SK-N-SH (cell line): Measurements from ENCODE around the gene KRT72.

ENCODE experiments used
- EP300 ChIP-seq, 2 experiments: IDR thresholded peaks; 2 replicates each; pipeline versions ENCODE4 v1.4.0 to v1.6.1; 2012; ENCODE audit warnings: borderline replicate concordance in 1 of 2, low read depth in 1 of 2, low read length in 1 of 2
- EZH2phosphoT487 ChIP-seq: fragments of 200-600 bp; sonication (generic); IDR thresholded peaks from 2 replicates; pipeline ENCODE4 v1.6.1; 2017; ENCODE audit warnings: low read depth, mixed run types, mild to moderate bottlenecking, antibody characterized with exemption, moderate library complexity, borderline replicate concordance
- FOXM1 ChIP-seq: IDR thresholded peaks from 2 replicates; pipeline ENCODE4 v1.4.0; 2012; ENCODE audit warnings: low read depth, mild to moderate bottlenecking
- JUND ChIP-seq: IDR thresholded peaks from 2 replicates; pipeline ENCODE4 v1.4.0; 2012
- POLR2AphosphoS5 ChIP-seq: IDR thresholded peaks from 2 replicates; pipeline ENCODE4 v1.6.1; 2012; ENCODE audit warnings: low read depth, low read length
- RAD21 ChIP-seq: IDR thresholded peaks from 2 replicates; pipeline ENCODE4 v1.6.1; 2012; ENCODE audit warnings: mild to moderate bottlenecking, low read length
- RFX5 ChIP-seq: IDR thresholded peaks from 2 replicates; pipeline ENCODE4 v1.6.1; 2012; ENCODE audit warnings: mild to moderate bottlenecking, improper control_type of control experiment, low read length
- TEAD4 ChIP-seq: IDR thresholded peaks from 2 replicates; pipeline ENCODE4 v1.4.0; 2012; ENCODE audit warnings: mild to moderate bottlenecking, borderline replicate concordance; ENCODE audit not compliant: insufficient read depth
- YY1 ChIP-seq: IDR thresholded peaks from 2 replicates; pipeline ENCODE4 v1.4.0; 2012; ENCODE audit warnings: low read depth, mild to moderate bottlenecking
- TF ChIP-seq, protein P1 (sequence below): fragments of 200-600 bp; sonication (generic); IDR thresholded peaks from 2 replicates; pipeline ENCODE4 v1.6.1; 2017; ENCODE audit warnings: antibody characterized with exemption, mild to moderate bottlenecking, moderate library complexity
- TF ChIP-seq, protein P2 (sequence below): IDR thresholded peaks from 2 replicates; pipeline ENCODE4 v1.4.0; 2012; ENCODE audit warnings: low read depth
- TF ChIP-seq, protein P3 (sequence below): fragments of 150-350 bp; IDR thresholded peaks from 2 replicates; pipeline ENCODE4 v1.6.1; 2016; ENCODE audit warnings: mild to moderate bottlenecking, low read depth, low read length

DNA sequence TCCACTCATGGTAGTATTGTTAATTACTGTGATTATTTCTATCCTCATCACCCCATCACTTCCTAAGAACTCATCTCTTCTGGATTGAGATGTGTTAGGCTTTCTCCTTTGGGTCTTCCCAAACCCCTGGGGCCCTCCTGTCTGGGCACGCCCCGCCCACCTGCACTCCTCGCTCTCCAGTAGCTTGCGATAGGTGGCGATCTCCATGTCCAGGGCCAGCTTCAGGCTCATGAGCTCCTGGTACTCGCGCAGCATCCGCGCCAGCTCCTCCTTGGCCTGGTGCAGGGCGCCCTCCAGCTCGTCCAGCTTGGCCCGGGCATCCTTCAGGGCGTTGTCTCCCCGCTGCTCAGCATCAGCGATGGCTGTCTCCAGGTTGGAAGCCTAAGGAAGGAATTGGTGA, 55.1 kb downstream of the KRT72 start:
- no peak for TF ChIP-seq RFX5
- no peak for TF ChIP-seq YY1
- no peak for TF ChIP-seq EP300 (IDR thresholded peaks at IDR 0.05; ENCODE audit: borderline replicate concordance in 1 of 2, low read depth in 1 of 2, low read length in 1 of 2)
- no peak for TF ChIP-seq JUND
- TF ChIP-seq EZH2phosphoT487: no peak
- TF ChIP-seq, protein P1, sequence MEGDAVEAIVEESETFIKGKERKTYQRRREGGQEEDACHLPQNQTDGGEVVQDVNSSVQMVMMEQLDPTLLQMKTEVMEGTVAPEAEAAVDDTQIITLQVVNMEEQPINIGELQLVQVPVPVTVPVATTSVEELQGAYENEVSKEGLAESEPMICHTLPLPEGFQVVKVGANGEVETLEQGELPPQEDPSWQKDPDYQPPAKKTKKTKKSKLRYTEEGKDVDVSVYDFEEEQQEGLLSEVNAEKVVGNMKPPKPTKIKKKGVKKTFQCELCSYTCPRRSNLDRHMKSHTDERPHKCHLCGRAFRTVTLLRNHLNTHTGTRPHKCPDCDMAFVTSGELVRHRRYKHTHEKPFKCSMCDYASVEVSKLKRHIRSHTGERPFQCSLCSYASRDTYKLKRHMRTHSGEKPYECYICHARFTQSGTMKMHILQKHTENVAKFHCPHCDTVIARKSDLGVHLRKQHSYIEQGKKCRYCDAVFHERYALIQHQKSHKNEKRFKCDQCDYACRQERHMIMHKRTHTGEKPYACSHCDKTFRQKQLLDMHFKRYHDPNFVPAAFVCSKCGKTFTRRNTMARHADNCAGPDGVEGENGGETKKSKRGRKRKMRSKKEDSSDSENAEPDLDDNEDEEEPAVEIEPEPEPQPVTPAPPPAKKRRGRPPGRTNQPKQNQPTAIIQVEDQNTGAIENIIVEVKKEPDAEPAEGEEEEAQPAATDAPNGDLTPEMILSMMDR: no peak
- no peak for TF ChIP-seq POLR2AphosphoS5
- TF ChIP-seq FOXM1: no peak
- TF ChIP-seq, protein P2, sequence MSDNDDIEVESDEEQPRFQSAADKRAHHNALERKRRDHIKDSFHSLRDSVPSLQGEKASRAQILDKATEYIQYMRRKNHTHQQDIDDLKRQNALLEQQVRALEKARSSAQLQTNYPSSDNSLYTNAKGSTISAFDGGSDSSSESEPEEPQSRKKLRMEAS: no peak
- TF ChIP-seq TEAD4: no peak
- no peak for TF ChIP-seq RAD21
- TF ChIP-seq, protein P3, sequence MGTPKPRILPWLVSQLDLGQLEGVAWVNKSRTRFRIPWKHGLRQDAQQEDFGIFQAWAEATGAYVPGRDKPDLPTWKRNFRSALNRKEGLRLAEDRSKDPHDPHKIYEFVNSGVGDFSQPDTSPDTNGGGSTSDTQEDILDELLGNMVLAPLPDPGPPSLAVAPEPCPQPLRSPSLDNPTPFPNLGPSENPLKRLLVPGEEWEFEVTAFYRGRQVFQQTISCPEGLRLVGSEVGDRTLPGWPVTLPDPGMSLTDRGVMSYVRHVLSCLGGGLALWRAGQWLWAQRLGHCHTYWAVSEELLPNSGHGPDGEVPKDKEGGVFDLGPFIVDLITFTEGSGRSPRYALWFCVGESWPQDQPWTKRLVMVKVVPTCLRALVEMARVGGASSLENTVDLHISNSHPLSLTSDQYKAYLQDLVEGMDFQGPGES: no peak
